H1 (cell line): ENCODE measurements around the gene PPAT. TPM values are rescaled to one million over a fixed set of nuclear protein-coding genes. Genes with fewer than 3 reads are reported as not detected.

Experiments
- CTCF ChIA-PET: fragments of 300-600 bp; sonication (Branson Sonifier 250); formaldehyde crosslinking; loops from one replicate; lab custom pipeline; 2021; ENCODE audit not compliant: partially characterized antibody; lab: Charles Lee
- POLR2A ChIA-PET: fragments of 300-600 bp; sonication (Branson Sonifier 250); formaldehyde crosslinking; loops from one replicate; lab custom pipeline; 2021; ENCODE audit warnings: inconsistent platforms; ENCODE audit not compliant: partially characterized antibody; lab: Charles Lee
- DNase-seq, 2 experiments: peaks; one replicate each; pipeline versions ENCODE4 v3.0.0 to v3.0.0-alpha.2; 2010 to 2022; ENCODE audit warnings: low spot score in 2 of 2, low read depth in 1 of 2, mixed read lengths in 1 of 2
- FAIRE-seq: peaks from 2 replicates; lab custom pipeline; 2011; peaks lifted over from hg19 to GRCh38; lab: Jason Lieb, UNC
- H2AFZ ChIP-seq: 2 replicates; pipeline ENCODE4 v1.8.1; 2012; ENCODE audit warnings: low read length, inconsistent platforms
- H2AK5ac ChIP-seq: 2 replicates; pipeline ENCODE4 v1.6.1; 2013; ENCODE audit warnings: low read depth, low read length
- H2BK120ac ChIP-seq: replicated peaks from 2 replicates; pipeline ENCODE3; 2013; ENCODE audit warnings: low read depth, low read length, inconsistent platforms
- H2BK12ac ChIP-seq: 2 replicates; pipeline ENCODE4 v1.6.1; 2013; ENCODE audit warnings: low read depth, low read length
- H2BK15ac ChIP-seq: 2 replicates; pipeline ENCODE4 v1.6.1; 2013; ENCODE audit warnings: low read length
- H2BK20ac ChIP-seq: 2 replicates; pipeline ENCODE4 v1.6.1; 2013; ENCODE audit warnings: low read length
- H2BK5ac ChIP-seq: 2 replicates; pipeline ENCODE4 v1.6.1; 2013; ENCODE audit warnings: low read depth, low read length
- H3K14ac ChIP-seq: 2 replicates; pipeline ENCODE4 v1.6.1; 2013; ENCODE audit warnings: inconsistent platforms; ENCODE audit not compliant: insufficient read length
- H3K18ac ChIP-seq: 2 replicates; pipeline ENCODE4 v1.6.1; 2013; ENCODE audit warnings: low read length; ENCODE audit errors: extremely low read depth
- H3K23ac ChIP-seq: 2 replicates; pipeline ENCODE4 v1.6.1; 2013; ENCODE audit warnings: inconsistent platforms; ENCODE audit not compliant: insufficient read length
- H3K23me2 ChIP-seq: 2 replicates; pipeline ENCODE4 v1.6.1; 2013; ENCODE audit warnings: low read depth, low read length
- H3K27ac ChIP-seq: 2 replicates; pipeline ENCODE4 v1.6.1; 2011; ENCODE audit warnings: low read depth, low read length, inconsistent platforms
- H3K27me3 ChIP-seq, 4 experiments: replicated peaks in 1 of 4; 1 replicate in 1 of 4; 2 replicates in 3 of 4; pipeline versions ENCODE4 v1.6.1 to v1.8.1; 2011 to 2013; ENCODE audit warnings: low read length in 3 of 4, mild to moderate bottlenecking in 3 of 4, inconsistent platforms in 2 of 4, mixed read lengths in 2 of 4, moderate library complexity in 1 of 4; ENCODE audit not compliant: control insufficient read depth in 3 of 4, insufficient read depth in 3 of 4; ENCODE audit errors: extremely low read depth in 1 of 4
- H3K36me3 ChIP-seq, 4 experiments: 2 replicates each; pipeline versions ENCODE4 v1.6.1 to v1.8.1; 2011 to 2013; ENCODE audit warnings: mild to moderate bottlenecking in 4 of 4, low read length in 3 of 4, moderate library complexity in 2 of 4, control low read depth in 1 of 4, inconsistent platforms in 1 of 4; ENCODE audit not compliant: insufficient read depth in 4 of 4, control insufficient read depth in 2 of 4
- H3K4ac ChIP-seq: replicated peaks from 2 replicates; pipeline ENCODE3; 2013; ENCODE audit warnings: low read length, low read depth, mixed read lengths, inconsistent platforms; ENCODE audit not compliant: insufficient read length
- H3K4me1 ChIP-seq, 4 experiments: replicated peaks in 1 of 4; 1 replicate in 1 of 4; 2 replicates in 3 of 4; pipeline versions ENCODE4 v1.6.1 to v1.8.1; 2011 to 2013; ENCODE audit warnings: low read length in 3 of 4, inconsistent platforms in 2 of 4, mixed read lengths in 1 of 4; ENCODE audit not compliant: insufficient read depth in 4 of 4, control insufficient read depth in 3 of 4
- H3K4me2 ChIP-seq, 2 experiments: 2 replicates each; pipeline versions ENCODE4 v1.6.1 to v1.8.1; 2011 to 2013; ENCODE audit warnings: low read depth in 2 of 2, low read length in 2 of 2, control low read depth in 1 of 2, inconsistent platforms in 1 of 2, mild to moderate bottlenecking in 1 of 2; ENCODE audit not compliant: insufficient read depth in 1 of 2
- H3K4me3 ChIP-seq, 4 experiments: fragments of 200-600, 300-600 bp in 1 of 4; sonication (generic), shearing (Covaris generic), sonication (Bioruptor Twin) in 1 of 4; 2 replicates each; pipeline versions ENCODE4 v1.5.1 to v1.8.1; 2011 to 2016; ENCODE audit warnings: low read length in 4 of 4, low read depth in 3 of 4, control low read depth in 2 of 4, inconsistent platforms in 2 of 4, mild to moderate bottlenecking in 2 of 4, mixed read lengths in 1 of 4, moderate library complexity in 1 of 4; ENCODE audit not compliant: insufficient read depth in 2 of 4; ENCODE audit errors: extremely low read depth in 1 of 4
- H3K56ac ChIP-seq: replicated peaks from 2 replicates; pipeline ENCODE3; 2013; ENCODE audit warnings: low read depth, mild to moderate bottlenecking, mixed read lengths, low read length, inconsistent platforms; ENCODE audit not compliant: insufficient read length
- H3K79me1 ChIP-seq: 2 replicates; pipeline ENCODE4 v1.6.1; 2013; ENCODE audit warnings: low read depth, low read length, control low read depth
- H3K79me2 ChIP-seq, 2 experiments: 2 replicates each; pipeline versions ENCODE4 v1.6.1 to v1.8.1; 2012 to 2013; ENCODE audit warnings: low read length in 2 of 2, mild to moderate bottlenecking in 2 of 2, inconsistent platforms in 1 of 2; ENCODE audit not compliant: insufficient read depth in 2 of 2, control insufficient read depth in 1 of 2
- H3K9ac ChIP-seq, 4 experiments: replicated peaks in 1 of 4; 1 replicate in 1 of 4; 2 replicates in 3 of 4; pipeline versions ENCODE4 v1.6.1 to v1.8.1; 2011 to 2013; ENCODE audit warnings: low read depth in 3 of 4, low read length in 3 of 4, control low read depth in 2 of 4, mild to moderate bottlenecking in 2 of 4, moderate library complexity in 2 of 4, inconsistent platforms in 1 of 4; ENCODE audit errors: extremely low read depth in 1 of 4
- H3K9me3 ChIP-seq, 2 experiments: 2 replicates each; pipeline versions ENCODE4 v1.6.1 to v1.8.1; 2012 to 2013; ENCODE audit warnings: mild to moderate bottlenecking in 2 of 2, moderate library complexity in 2 of 2, control low read depth in 1 of 2, inconsistent platforms in 1 of 2, low read depth in 1 of 2, low read length in 1 of 2, mixed read lengths in 1 of 2; ENCODE audit not compliant: insufficient read depth in 2 of 2
- H4K20me1 ChIP-seq, 2 experiments: replicated peaks in 1 of 2; 2 replicates each; pipeline versions ENCODE3 to v1.8.1; 2011 to 2013; ENCODE audit warnings: inconsistent platforms in 2 of 2, low read length in 2 of 2, mild to moderate bottlenecking in 1 of 2; ENCODE audit not compliant: insufficient read depth in 2 of 2, control insufficient read depth in 1 of 2
- H4K5ac ChIP-seq: 2 replicates; pipeline ENCODE4 v1.6.1; 2013; ENCODE audit warnings: low read length, low read depth, mixed read lengths, inconsistent platforms; ENCODE audit not compliant: insufficient read length
- H4K8ac ChIP-seq: 2 replicates; pipeline ENCODE4 v1.8.0; 2013; ENCODE audit warnings: mild to moderate bottlenecking, moderate library complexity, low read length, inconsistent platforms; ENCODE audit not compliant: insufficient read depth; ENCODE audit errors: extremely low read depth
- H4K91ac ChIP-seq: replicated peaks from 2 replicates; pipeline ENCODE3; 2013; ENCODE audit warnings: low read length, mixed read lengths, inconsistent platforms; ENCODE audit not compliant: insufficient read length
- BCL11A ChIP-seq, 2 experiments: IDR thresholded peaks; one replicate each; pipeline ENCODE4 v1.6.1; 2011; ENCODE audit warnings: low read depth in 2 of 2, low read length in 2 of 2, mild to moderate bottlenecking in 2 of 2
- CBX5 ChIP-seq: fragments of 300-800, 300-1000 bp; sonication (generic); IDR thresholded peaks from 2 replicates; pipeline ENCODE4 v1.7.1; 2016; ENCODE audit warnings: antibody characterized with exemption, low read length, low read depth
- CTBP2 ChIP-seq: IDR thresholded peaks from 2 replicates; pipeline ENCODE4 v1.7.0; 2011; ENCODE audit warnings: borderline replicate concordance, mild to moderate bottlenecking, moderate library complexity, mixed read lengths, low read length; ENCODE audit not compliant: insufficient read depth, insufficient read length
- E2F6 ChIP-seq: IDR thresholded peaks from 2 replicates; pipeline ENCODE4 v1.6.1; 2012; ENCODE audit warnings: inconsistent platforms
- HDAC2 ChIP-seq, 2 experiments: fragments of 300-600 bp in 1 of 2; sonication (generic) in 1 of 2; IDR thresholded peaks; 2 replicates each; pipeline ENCODE4 v1.6.1; 2011 to 2012; ENCODE audit warnings: low read depth in 2 of 2, low read length in 2 of 2, mild to moderate bottlenecking in 2 of 2, moderate library complexity in 2 of 2, borderline replicate concordance in 1 of 2, inconsistent platforms in 1 of 2
- JUN ChIP-seq: IDR thresholded peaks from 2 replicates; pipeline ENCODE4 v1.6.1; 2011; ENCODE audit warnings: low read depth, mild to moderate bottlenecking, improper control_type of control experiment, low read length
- POLR2A ChIP-seq, 2 experiments: IDR thresholded peaks; 1 replicate in 1 of 2; 2 replicates in 1 of 2; pipeline ENCODE4 v1.6.1; 2011; ENCODE audit warnings: low read depth in 2 of 2, low read length in 2 of 2, mild to moderate bottlenecking in 2 of 2; ENCODE audit errors: control extremely low read depth in 1 of 2
- RNF2 ChIP-seq: fragments of 200-900, 300-1000 bp; sonication (generic); IDR thresholded peaks from 2 replicates; pipeline ENCODE4 v1.7.1; 2016; ENCODE audit warnings: borderline replicate concordance, low read depth, mild to moderate bottlenecking, antibody characterized with exemption, low read length; ENCODE audit not compliant: poor library complexity, severe bottlenecking; ENCODE audit errors: missing control alignments
- SIN3A ChIP-seq, 2 experiments: IDR thresholded peaks in 1 of 2; conservative IDR thresholded peaks in 1 of 2; 2 replicates each; pipeline ENCODE4 v1.6.1; 2011 to 2012; ENCODE audit warnings: low read length in 2 of 2, improper control_type of control experiment in 1 of 2, low read depth in 1 of 2, mild to moderate bottlenecking in 1 of 2
- SP1 ChIP-seq: IDR thresholded peaks from 2 replicates; pipeline ENCODE4 v1.6.1; 2011; ENCODE audit warnings: low read depth, low read length
- SUZ12 ChIP-seq: fragments of 200-600 bp; sonication (generic); IDR thresholded peaks from 2 replicates; pipeline ENCODE4 v1.6.1; 2012; ENCODE audit warnings: mild to moderate bottlenecking, inconsistent platforms, low read length, moderate library complexity, mixed read lengths
- WGBS, 2 experiments: shearing (Covaris generic) in 1 of 2; methylation state at CpG; one replicate each; pipeline versions ENCODE4 v1.1.6 to v1.1.7; 2013 to 2015; ENCODE audit warnings: low lambda C conversion rate in 2 of 2, mixed read lengths in 2 of 2, inconsistent platforms in 1 of 2, low coverage in 1 of 2, missing lambda C conversion rate in 1 of 2; ENCODE audit not compliant: insufficient replicate concordance in 2 of 2, insufficient coverage in 1 of 2, insufficient read length in 1 of 2; ENCODE audit errors: extremely low coverage in 1 of 2, missing lambda C conversion rate in 1 of 2; 5-methylcytosine and 5-hydroxymethylcytosine counted together
- polyA plus RNA-seq, 7 experiments: library from polyadenylated mRNA; depleted of rRNA in 3 of 7; stranded (reverse) in 5 of 7; unstranded in 2 of 7; fragments of >200 nt in 5 of 7; fragments of 200-250 nt in 2 of 7; gene quantifications; 1 replicate in 5 of 7; 2 replicates in 1 of 7; 4 replicates in 1 of 7; pipeline versions ENCODE4 v1.2.1 to v1.2.3, GENCODE V29; 2011 to 2013; ENCODE audit warnings: missing spikeins in 2 of 7, mixed read lengths in 2 of 7
- total RNA-seq: library from RNA; stranded (reverse); fragmentation: NEBNext Ultra II Directional; extraction: Animal tissue kit (Norgen Biotek cat#: 25700); gene quantifications from 2 replicates; pipeline ENCODE4 v1.2.1, GENCODE V29; 2021

Gene PPAT
- total and polyA plus RNA-seq, 2 of the 8 experiments (the other 6 are each of a cell fraction or from before 2014, with no cell fraction given) = 24.5 to 104 TPM

GRCh38 chr4:56409511-56410090 is 25.8 kb downstream of the PPAT start:
- H3K4me3 ChIP-seq = peak overlapping the region in 1 of 4 experiments; percentile 12; a peak in 1 of 8 replicates
- H4K20me1 ChIP-seq = peaks cover 4 to 11% of the 10 kb centered on the region in 2 experiments
- H2BK5ac ChIP-seq = no peak overlapping the region
- H3K4me1 ChIP-seq = peaks cover 0 to 16% (median 2%) of the 10 kb centered on the region in 4 experiments; a peak in 3 of 7 replicates
- H3K4ac ChIP-seq = no peak overlapping the region
- no peaks in the 10 kb centered on the region; the same call in 1 of the 2 replicates for H3K79me1 ChIP-seq
- peaks cover 4 to 89% of the 10 kb centered on the region in 2 experiments for H3K79me2 ChIP-seq
- DNase-seq (no peak), FAIRE-seq (no peak)
- H3K27me3 ChIP-seq = no peaks in the 10 kb centered on the region
- H2BK120ac ChIP-seq = no peak overlapping the region
- no peak overlapping the region for H3K56ac ChIP-seq
- no peak overlapping the region for H4K8ac ChIP-seq
- H3K14ac ChIP-seq = no peak overlapping the region
- H4K5ac ChIP-seq = no peak overlapping the region
- H4K91ac ChIP-seq = no peak overlapping the region
- no peak overlapping the region for H3K23ac ChIP-seq
- no peak overlapping the region for H3K4me2 ChIP-seq
- no peak overlapping the region for H2BK12ac ChIP-seq
- H2BK20ac ChIP-seq = no peak overlapping the region
- H2BK15ac ChIP-seq = no peak overlapping the region
- no peak overlapping the region for H2AFZ ChIP-seq
- H3K18ac ChIP-seq = no peak overlapping the region
- no peaks in the 10 kb centered on the region for H3K9me3 ChIP-seq
- H3K27ac ChIP-seq = 0 out of 2 replicates have a peak overlapping the region, but pooled peaks have one; percentile 21
- H2AK5ac ChIP-seq = no peak overlapping the region
- no peak overlapping the region for H3K9ac ChIP-seq
- 83% methylated on average over 1 of the region's 1 CpG; no CpG with 5 or more reads in 1 of the 2 experiments for WGBS, 2 experiments
- peaks cover 2 to 24% (median 19%) of the 10 kb centered on the region in 4 experiments; a peak in 7 of 8 replicates for H3K36me3 ChIP-seq
- no peaks in the 10 kb centered on the region for H3K23me2 ChIP-seq
- CTCF ChIA-PET = interaction anchor here (0.9 to 1.5 kb wide), 2 partner anchors 15 to 35 kb away, joined by 3 to 6 read pairs; no protein-coding TSS in a partner anchor
- POLR2A ChIA-PET = interaction anchor here (0.8 to 4.2 kb wide), 6 partner anchors 23 to 360 kb away, joined by 3 to 36 read pairs (median 4); partner anchors contain the start of genes AASDH, PAICS and PPAT
- TF ChIP-seq POLR2A (IDR thresholded peaks at IDR 0.05; ENCODE audit: control extremely low read depth in 1 of 2, low read depth in 2 of 2, low read length in 2 of 2) (no peak), BCL11A (IDR thresholded peaks at IDR 0.05; ENCODE audit: low read depth in 2 of 2, low read length in 2 of 2) (no peak), JUN (no peak), SP1 (no peak), HDAC2 (IDR thresholded peaks at IDR 0.05; ENCODE audit: borderline replicate concordance in 1 of 2, low read depth in 2 of 2, low read length in 2 of 2) (no peak), CBX5 (no peak), SUZ12 (no peak), E2F6 (no peak), RNF2 (no peak), SIN3A (conservative IDR thresholded peaks at IDR 0.05 in 1 of 2, IDR thresholded peaks at IDR 0.05 in 1 of 2; ENCODE audit: low read depth in 1 of 2, low read length in 2 of 2) (no peak), CTBP2 (no peak)
